GM12878 (cell line): ENCODE results near the gene MAPKAPK2. TPM values are rescaled to one million over a fixed set of nuclear protein-coding genes. Genes with fewer than 3 reads are reported as not detected.

Experiments
- ATAC-seq: fragments of 200-7000 bp; cut with Tn5 transposase; 3 replicates; pipeline ENCODE4 v1.9.1; 2020; ENCODE audit warnings: mild to moderate bottlenecking, moderate library complexity
- BruUV-seq: library from RNA; stranded (reverse); fragments of 400-500 nt; replicated peaks from 2 replicates; lab custom pipeline; 2021; lab: Mats Ljungman, UMichigan
- CTCF ChIA-PET: fragments of 300-600 bp; sonication (Branson Sonifier 250); formaldehyde crosslinking; extraction: SDS; loops from one replicate; lab custom pipeline; 2021; ENCODE audit warnings: inconsistent platforms; lab: Yijun Ruan, JAX
- POLR2A ChIA-PET: fragments of 350-600 bp; formaldehyde crosslinking; extraction: SDS; loops from one replicate; lab custom pipeline; 2021; ENCODE audit warnings: inconsistent platforms; lab: Charles Lee
- RAD21 ChIA-PET: fragments of 300-600 bp; sonication (Branson Sonifier 250); formaldehyde crosslinking; loops from one replicate; lab custom pipeline; 2023; ENCODE audit warnings: antibody characterized with exemption; ENCODE audit not compliant: unreplicated experiment; lab: Charles Lee
- SMC1A ChIA-PET: fragments of 300-600 bp; sonication (Branson Sonifier 250); formaldehyde crosslinking; loops from one replicate; lab custom pipeline; 2023; ENCODE audit not compliant: unreplicated experiment, uncharacterized antibody; lab: Charles Lee
- DNase-seq: peaks from one replicate; pipeline ENCODE4 v3.0.0-alpha.2; 2011; ENCODE audit warnings: low read depth, low spot score
- FAIRE-seq: peaks from 3 replicates; lab custom pipeline; 2011; peaks lifted over from hg19 to GRCh38; lab: Jason Lieb, UNC
- H2AFZ ChIP-seq: 2 replicates; pipeline ENCODE4 v1.6.0; 2011; ENCODE audit warnings: low read depth, low read length, control low read depth; ENCODE audit not compliant: control insufficient read depth
- H3K27ac ChIP-seq: 2 replicates; pipeline ENCODE4 v1.5.1; 2011; ENCODE audit warnings: control low read depth; ENCODE audit not compliant: control insufficient read depth, insufficient read depth
- H3K27me3 ChIP-seq, 2 experiments: replicated peaks in 1 of 2; 2 replicates each; pipeline versions ENCODE4 v1.6.0 to v1.6.1; 2011; ENCODE audit warnings: low read length in 1 of 2; ENCODE audit not compliant: control insufficient read depth in 2 of 2, insufficient read depth in 2 of 2
- H3K36me3 ChIP-seq, 2 experiments: 2 replicates each; pipeline ENCODE4 v1.5.1; 2011; ENCODE audit warnings: low read length in 1 of 2; ENCODE audit not compliant: control insufficient read depth in 2 of 2, insufficient read depth in 2 of 2
- H3K4me1 ChIP-seq: 2 replicates; pipeline ENCODE4 v1.6.1; 2011; ENCODE audit warnings: mild to moderate bottlenecking, low read length, moderate library complexity, mixed read lengths; ENCODE audit not compliant: control insufficient read depth, insufficient read depth
- H3K4me2 ChIP-seq: 2 replicates; pipeline ENCODE4 v1.6.0; 2011; ENCODE audit warnings: control low read depth; ENCODE audit not compliant: control insufficient read depth, insufficient read depth
- H3K4me3 ChIP-seq: fragments of 200-600 bp; sonication (generic); 2 replicates; pipeline ENCODE4 v1.5.1; 2016
- H3K79me2 ChIP-seq: 2 replicates; pipeline ENCODE4 v1.6.0; 2011; ENCODE audit warnings: low read length; ENCODE audit not compliant: control insufficient read depth, insufficient read depth
- H3K9ac ChIP-seq: 2 replicates; pipeline ENCODE4 v1.8.0; 2011; ENCODE audit warnings: low read length, control low read depth, mixed read lengths; ENCODE audit not compliant: control insufficient read depth, insufficient read depth
- H3K9me3 ChIP-seq: replicated peaks from 3 replicates; pipeline ENCODE4 v1.5.1; 2011; ENCODE audit warnings: mild to moderate bottlenecking, low read length; ENCODE audit not compliant: control insufficient read depth, insufficient read depth
- H4K20me1 ChIP-seq: 2 replicates; pipeline ENCODE4 v1.6.0; 2011; ENCODE audit not compliant: control insufficient read depth, insufficient read depth
- BHLHE40 ChIP-seq, 2 experiments: fragments of 450-650 bp in 1 of 2; IDR thresholded peaks; 2 replicates each; pipeline ENCODE4 v1.6.1; 2011 to 2017; ENCODE audit warnings: low read depth in 2 of 2, borderline replicate concordance in 1 of 2, improper control_type of control experiment in 1 of 2, low read length in 1 of 2, mild to moderate bottlenecking in 1 of 2
- CHD2 ChIP-seq: IDR thresholded peaks from 2 replicates; pipeline ENCODE4 v1.6.1; 2011; ENCODE audit warnings: low read depth, low read length, improper control_type of control experiment, borderline replicate concordance
- EED ChIP-seq: sonication (generic); IDR thresholded peaks from 2 replicates; pipeline ENCODE4 v1.6.1; 2016; ENCODE audit warnings: antibody characterized with exemption, low read depth
- MYC ChIP-seq: IDR thresholded peaks from 2 replicates; pipeline ENCODE4 v1.6.1; 2011; ENCODE audit warnings: mild to moderate bottlenecking, low read length, moderate library complexity, inconsistent platforms; ENCODE audit not compliant: insufficient read depth, insufficient replicate concordance, insufficient read length, severe bottlenecking
- NFYA ChIP-seq: IDR thresholded peaks from 2 replicates; pipeline ENCODE4 v1.6.1; 2011; ENCODE audit warnings: low read depth, mild to moderate bottlenecking, low read length, improper control_type of control experiment, borderline replicate concordance
- RB1 ChIP-seq: fragments of 450-650 bp; formaldehyde crosslinking; IDR thresholded peaks from 2 replicates; pipeline ENCODE4 v1.6.1; 2017; ENCODE audit warnings: mild to moderate bottlenecking, borderline replicate concordance
- SMAD1 ChIP-seq: fragments of 450-650 bp; IDR thresholded peaks from 2 replicates; pipeline ENCODE4 v1.6.1; 2018; ENCODE audit warnings: mild to moderate bottlenecking, low read depth; ENCODE audit not compliant: partially characterized antibody
- SMAD5 ChIP-seq: IDR thresholded peaks from 2 replicates; pipeline ENCODE4 v1.6.1; 2016; ENCODE audit warnings: antibody characterized with exemption, low read depth
- STAT3 ChIP-seq: IDR thresholded peaks from 2 replicates; pipeline ENCODE4 v1.6.1; 2011; ENCODE audit warnings: low read depth, low read length, improper control_type of control experiment
- ZBED1 ChIP-seq: IDR thresholded peaks from 2 replicates; pipeline ENCODE4 v1.6.1; 2016; ENCODE audit warnings: borderline replicate concordance
- ZNF622 ChIP-seq: fragments of 450-650 bp; IDR thresholded peaks from 2 replicates; pipeline ENCODE4 v1.6.1; 2017; ENCODE audit warnings: mild to moderate bottlenecking, inconsistent platforms
- ZZZ3 ChIP-seq: IDR thresholded peaks from 2 replicates; pipeline ENCODE4 v1.6.1; 2011; ENCODE audit warnings: low read depth; ENCODE audit not compliant: control insufficient read depth, insufficient read length
- WGBS: methylation state at CpG from one replicate; pipeline ENCODE4 v1.1.6; 2016; ENCODE audit warnings: low lambda C conversion rate; ENCODE audit not compliant: insufficient replicate concordance, insufficient coverage; ENCODE audit errors: missing lambda C conversion rate; 5-methylcytosine and 5-hydroxymethylcytosine counted together
- in situ Hi-C: fragments of 300-500 bp; cut with MboI; formaldehyde crosslinking; loops from 9 replicates; pipeline ENCODE4 v1.14.3; 2018; ENCODE audit warnings: mixed read lengths
- intact Hi-C: fragments of 100-400 bp; cut with micrococcal nuclease; formaldehyde crosslinking; loops from one replicate; pipeline ENCODE4 v1.14.2; 2022; ENCODE audit not compliant: unreplicated experiment
- polyA plus RNA-seq, 11 experiments: library from polyadenylated mRNA; depleted of rRNA in 4 of 11; unstranded in 6 of 11; stranded (reverse) in 5 of 11; fragments of >200 nt; fragmentation: Nextera tagmentation in 4 of 11; fragmentation: Illumina TruSeq in 1 of 11; extraction: Ambion mirVana in 4 of 11; extraction: Trizol in 1 of 11; gene quantifications; 1 replicate in 1 of 11; 2 replicates in 10 of 11; pipeline versions ENCODE4 v1.2.1 to v1.2.3, GENCODE V29; 2011 to 2016; ENCODE audit warnings: inconsistent platforms in 2 of 11, missing spikeins in 2 of 11, low read depth in 1 of 11
- total RNA-seq, 4 experiments: library from RNA; depleted of rRNA in 3 of 4; stranded (reverse); fragments of >200 nt in 3 of 4; fragmentation: Illumina TruSeq in 1 of 4; extraction: Trizol in 1 of 4; gene quantifications; 2 replicates each; pipeline versions ENCODE4 v1.2.1 to v1.2.3, GENCODE V29; 2013 to 2021
- TF ChIP-seq, protein P1 (sequence below): IDR thresholded peaks from 2 replicates; pipeline ENCODE4 v1.6.1; 2011; ENCODE audit warnings: borderline replicate concordance, low read depth, mild to moderate bottlenecking, moderate library complexity, mixed read lengths, low read length; ENCODE audit not compliant: insufficient read depth; ENCODE audit errors: extremely low read length
- TF ChIP-seq, protein P2 (sequence below): IDR thresholded peaks from 2 replicates; pipeline ENCODE4 v1.6.1; 2011; ENCODE audit warnings: low read depth, mild to moderate bottlenecking, low read length, moderate library complexity, borderline replicate concordance; ENCODE audit errors: extremely low read depth

The MAPKAPK2 gene
- total and polyA plus RNA-seq, 10 of the 15 experiments (the other 5 are each of a cell fraction or from before 2014, with no cell fraction given) = 0.72 to 92.2 (median 49.3) TPM

DNA sequence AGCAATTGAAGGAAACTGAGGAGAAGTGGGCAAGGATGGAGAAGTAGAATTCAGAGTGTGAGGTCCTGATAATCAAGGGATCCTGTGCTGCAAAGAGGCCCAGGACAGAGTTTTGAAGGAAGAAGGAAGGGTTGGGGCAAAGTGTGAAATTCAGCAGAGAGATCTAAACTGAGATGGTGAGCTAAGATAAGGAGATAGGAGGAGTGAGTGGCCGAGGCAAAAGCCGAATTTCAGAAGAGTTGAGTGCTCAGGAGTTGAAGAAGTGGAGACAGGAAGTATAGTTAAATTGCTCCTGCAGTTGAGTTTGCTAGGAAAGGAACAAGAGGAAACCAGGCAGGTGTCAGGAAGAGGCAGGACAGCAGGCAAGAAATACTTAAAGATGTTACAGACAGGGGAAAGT is 16.4 kb upstream of the MAPKAPK2 start:
- H3K27ac ChIP-seq = no peak overlapping the region
- H3K36me3 ChIP-seq = no peaks in the 10 kb centered on the region
- 90% methylated on average over 2 of the region's 2 CpGs for WGBS
- no peak overlapping the region for H2AFZ ChIP-seq
- H4K20me1 ChIP-seq = no peaks in the 10 kb centered on the region
- no TSS peak for BruUV-seq
- H3K4me2 ChIP-seq = no peak overlapping the region
- no peaks in the 10 kb centered on the region for H3K79me2 ChIP-seq
- H3K4me1 ChIP-seq = peaks cover 23% of the 10 kb centered on the region
- TF ChIP-seq STAT3 (no peak), CHD2 (no peak), SMAD5 (no peak), RB1 (no peak), EED (no peak), BHLHE40 (IDR thresholded peaks at IDR 0.05; ENCODE audit: borderline replicate concordance in 1 of 2, low read depth in 2 of 2, low read length in 1 of 2) (no peak), ZNF622 (no peak), ZZZ3 (no peak), MYC (no peak), NFYA (no peak), ZBED1 (no peak), SMAD1 (no peak)
- TF ChIP-seq, protein P1, sequence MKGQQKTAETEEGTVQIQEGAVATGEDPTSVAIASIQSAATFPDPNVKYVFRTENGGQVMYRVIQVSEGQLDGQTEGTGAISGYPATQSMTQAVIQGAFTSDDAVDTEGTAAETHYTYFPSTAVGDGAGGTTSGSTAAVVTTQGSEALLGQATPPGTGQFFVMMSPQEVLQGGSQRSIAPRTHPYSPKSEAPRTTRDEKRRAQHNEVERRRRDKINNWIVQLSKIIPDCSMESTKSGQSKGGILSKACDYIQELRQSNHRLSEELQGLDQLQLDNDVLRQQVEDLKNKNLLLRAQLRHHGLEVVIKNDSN = no peak
- TF ChIP-seq, protein P2, sequence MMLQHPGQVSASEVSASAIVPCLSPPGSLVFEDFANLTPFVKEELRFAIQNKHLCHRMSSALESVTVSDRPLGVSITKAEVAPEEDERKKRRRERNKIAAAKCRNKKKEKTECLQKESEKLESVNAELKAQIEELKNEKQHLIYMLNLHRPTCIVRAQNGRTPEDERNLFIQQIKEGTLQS = no peak
- ChIA-PET CTCF (interaction anchor here (0.8 to 28.3 kb wide), 11 partner anchors 11 to 308 kb away, joined by 3 to 1150 read pairs (median 7); partner anchors contain the start of genes DYRK3 and EIF2D), RAD21 (interaction anchor here (1.1 to 2.8 kb wide), 6 partner anchors 10 to 314 kb away, joined by 3 to 17 read pairs (median 4); partner anchors contain the start of gene DYRK3), SMC1A (interaction anchor here (0.7 to 14.7 kb wide), 14 partner anchors 9 to 206 kb away, joined by 3 to 301 read pairs (median 6); partner anchors contain the start of gene DYRK3), POLR2A (interaction anchor here (1.4 to 6.4 kb wide), 3 partner anchors 10 to 36 kb away, joined by 4 to 92 read pairs (median 5); partner anchors contain the start of gene DYRK3)
- no peak overlapping the region for H3K9ac ChIP-seq
- in situ Hi-C loops = no loop called here
- ATAC-seq = no peak
- no peak for FAIRE-seq
- no peaks in the 10 kb centered on the region for H3K9me3 ChIP-seq
- DNase-seq = no peak
- H3K27me3 ChIP-seq = no peaks in the 10 kb centered on the region
- intact Hi-C loops = no loop called here
- H3K4me3 ChIP-seq = no peak overlapping the region
